Trophoblast cell (in vitro differentiated cells and primary cell): ENCODE data around the gene PXK.
A peak's percentile ranks its signal among the peaks of the same experiment; 100 is the strongest.

Experiments
- DNase-seq, 2 donors: peaks; one replicate each; pipeline ENCODE4 v3.0.0-alpha.2; 2016
- H2AFZ ChIP-seq: 2 replicates; pipeline ENCODE4 v1.6.1; 2013; ENCODE audit warnings: low read length, moderate library complexity, mild to moderate bottlenecking; ENCODE audit not compliant: insufficient read depth, poor library complexity
- H2AK5ac ChIP-seq: 2 replicates; pipeline ENCODE4 v1.6.1; 2013; ENCODE audit warnings: mild to moderate bottlenecking, low read length
- H2BK120ac ChIP-seq: 2 replicates; pipeline ENCODE4 v1.6.1; 2013; ENCODE audit warnings: low read length, mild to moderate bottlenecking, moderate library complexity; ENCODE audit not compliant: insufficient read depth, poor library complexity
- H2BK12ac ChIP-seq: 2 replicates; pipeline ENCODE4 v1.6.1; 2013; ENCODE audit warnings: mild to moderate bottlenecking, low read length, moderate library complexity
- H2BK5ac ChIP-seq: 2 replicates; pipeline ENCODE4 v1.6.1; 2013; ENCODE audit warnings: low read length, low read depth, moderate library complexity, mild to moderate bottlenecking; ENCODE audit not compliant: poor library complexity
- H3K14ac ChIP-seq: 2 replicates; pipeline ENCODE4 v1.6.1; 2013; ENCODE audit warnings: mild to moderate bottlenecking, low read length
- H3K18ac ChIP-seq: 2 replicates; pipeline ENCODE4 v1.6.1; 2013; ENCODE audit warnings: mild to moderate bottlenecking, low read length
- H3K23ac ChIP-seq: 2 replicates; pipeline ENCODE4 v1.6.1; 2013; ENCODE audit warnings: low read length
- H3K27ac ChIP-seq: 2 replicates; pipeline ENCODE4 v1.5.1; 2013; ENCODE audit warnings: low read depth, mild to moderate bottlenecking, inconsistent platforms, low read length, moderate library complexity
- H3K27me3 ChIP-seq: 2 replicates; pipeline ENCODE4 v1.6.1; 2013; ENCODE audit warnings: inconsistent platforms, mild to moderate bottlenecking, low read length, moderate library complexity; ENCODE audit not compliant: insufficient read depth
- H3K36me3 ChIP-seq, 2 experiments: 1 replicate in 1 of 2; 2 replicates in 1 of 2; pipeline ENCODE4 v1.6.1; 2013; ENCODE audit warnings: low read length in 2 of 2, mild to moderate bottlenecking in 2 of 2, moderate library complexity in 1 of 2; ENCODE audit not compliant: insufficient read depth in 2 of 2, control insufficient read depth in 1 of 2
- H3K4ac ChIP-seq: 2 replicates; pipeline ENCODE4 v1.6.1; 2013; ENCODE audit warnings: low read depth, mild to moderate bottlenecking, low read length, moderate library complexity
- H3K4me1 ChIP-seq, 2 experiments: 1 replicate in 1 of 2; 2 replicates in 1 of 2; pipeline ENCODE4 v1.6.1; 2013; ENCODE audit warnings: low read length in 2 of 2, mild to moderate bottlenecking in 2 of 2, moderate library complexity in 1 of 2; ENCODE audit not compliant: insufficient read depth in 2 of 2, control insufficient read depth in 1 of 2
- H3K4me2 ChIP-seq: 2 replicates; pipeline ENCODE4 v1.6.1; 2013; ENCODE audit warnings: inconsistent platforms, mild to moderate bottlenecking, low read length, moderate library complexity
- H3K4me3 ChIP-seq: 2 replicates; pipeline ENCODE4 v1.5.1; 2013; ENCODE audit warnings: mild to moderate bottlenecking, low read depth, low read length, inconsistent platforms
- H3K79me1 ChIP-seq: one replicate; pipeline ENCODE4 v1.6.1; 2013; ENCODE audit warnings: low read length
- H3K79me2 ChIP-seq: 2 replicates; pipeline ENCODE4 v1.6.1; 2013; ENCODE audit warnings: low read length, mild to moderate bottlenecking; ENCODE audit not compliant: control insufficient read depth, insufficient read depth, poor library complexity
- H3K9ac ChIP-seq: 2 replicates; pipeline ENCODE4 v1.6.1; 2013; ENCODE audit warnings: mild to moderate bottlenecking, low read length
- H3K9me3 ChIP-seq: 2 replicates; pipeline ENCODE4 v1.6.1; 2013; ENCODE audit warnings: low read depth, mild to moderate bottlenecking, control low read depth, inconsistent platforms, low read length; ENCODE audit not compliant: insufficient read depth
- H4K12ac ChIP-seq: 2 replicates; pipeline ENCODE4 v1.6.1; 2013; ENCODE audit warnings: low read depth, mild to moderate bottlenecking, low read length, moderate library complexity
- H4K8ac ChIP-seq: 2 replicates; pipeline ENCODE4 v1.6.1; 2013; ENCODE audit warnings: low read depth, mild to moderate bottlenecking, low read length, moderate library complexity
- H4K91ac ChIP-seq: one replicate; pipeline ENCODE4 v1.6.1; 2013; ENCODE audit warnings: low read depth, mild to moderate bottlenecking, low read length, moderate library complexity
- WGBS: extraction: QIAGEN DNeasy Blood & Tissue Kit; methylation state at CpG from one replicate; pipeline ENCODE4 v1.1.7; 2013; ENCODE audit warnings: missing lambda C conversion rate; ENCODE audit not compliant: insufficient read length, insufficient coverage; ENCODE audit errors: extremely low coverage; 5-methylcytosine and 5-hydroxymethylcytosine counted together

PXK gene

DNA sequence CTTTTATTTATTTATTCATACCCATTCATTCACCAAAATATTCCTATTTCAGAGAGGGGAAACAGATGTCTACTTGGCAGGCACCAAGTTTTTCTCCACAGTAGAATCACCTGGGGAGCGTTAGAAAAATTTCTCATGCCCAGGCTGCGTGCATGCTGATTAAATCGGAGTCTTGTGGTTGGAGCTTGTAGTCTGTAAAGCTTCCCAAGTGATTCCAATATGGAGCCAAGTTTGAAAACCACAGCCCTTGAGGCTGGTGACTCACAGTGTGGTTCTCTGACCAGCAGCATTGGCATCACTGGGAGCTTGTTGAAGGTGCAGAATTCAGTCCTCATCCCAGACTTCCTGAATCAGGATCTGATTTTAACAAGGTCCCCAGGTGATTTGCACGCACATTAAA lies 51.2 kb downstream of the PXK start:
- Histone ChIP-seq H3K4me2 (no peak overlapping the region), H4K8ac (no peak overlapping the region), H2BK12ac (no peak overlapping the region), H2BK120ac (no peak overlapping the region), H3K9ac (no peak overlapping the region), H2BK5ac (no peak overlapping the region), H3K4me3 (no peak overlapping the region), H4K91ac (no peak overlapping the region), H3K27ac (no peak overlapping the region), H3K27me3 (no peaks in the 10 kb centered on the region), H3K18ac (no peak overlapping the region), H3K9me3 (no peaks in the 10 kb centered on the region), H4K12ac (no peak overlapping the region), H3K23ac (no peak overlapping the region), H3K4me1 (peaks cover 11 to 21% of the 10 kb centered on the region in 2 experiments), H2AK5ac (no peak overlapping the region), H2AFZ (no peak overlapping the region), H3K36me3 (no peaks in the 10 kb centered on the region), H3K79me1 (peaks cover 7% of the 10 kb centered on the region), H3K14ac (no peak overlapping the region), H3K79me2 (no peaks in the 10 kb centered on the region), H3K4ac (no peak overlapping the region)
- DNase-seq = peak; percentile 8 to 66
- WGBS = no CpG with 5 or more reads among the region's 4 CpGs

GRCh38 chr3:58384381-58385090 lies 51.8 kb downstream of the PXK start:
- H3K4ac ChIP-seq = no peak overlapping the region
- no peak overlapping the region for H4K12ac ChIP-seq
- H4K91ac ChIP-seq = no peak overlapping the region
- no peak overlapping the region for H3K23ac ChIP-seq
- no peaks in the 10 kb centered on the region for H3K36me3 ChIP-seq
- H3K9me3 ChIP-seq = no peaks in the 10 kb centered on the region
- WGBS = no CpG with 5 or more reads among the region's 3 CpGs
- H3K27me3 ChIP-seq = no peaks in the 10 kb centered on the region
- peaks cover 7% of the 10 kb centered on the region for H3K79me1 ChIP-seq
- H2AK5ac ChIP-seq = no peak overlapping the region
- no peak overlapping the region for H3K9ac ChIP-seq
- no peak overlapping the region for H3K4me2 ChIP-seq
- H2BK5ac ChIP-seq = no peak overlapping the region
- no peak overlapping the region for H2AFZ ChIP-seq
- H3K4me3 ChIP-seq = no peak overlapping the region
- no peaks in the 10 kb centered on the region for H3K79me2 ChIP-seq
- H4K8ac ChIP-seq = no peak overlapping the region
- H3K27ac ChIP-seq = no peak overlapping the region
- peaks cover 11 to 21% of the 10 kb centered on the region in 2 experiments for H3K4me1 ChIP-seq
- no peak overlapping the region for H2BK12ac ChIP-seq
- no peak overlapping the region for H2BK120ac ChIP-seq
- DNase-seq = no peak
- no peak overlapping the region for H3K18ac ChIP-seq
- H3K14ac ChIP-seq = no peak overlapping the region

DNA sequence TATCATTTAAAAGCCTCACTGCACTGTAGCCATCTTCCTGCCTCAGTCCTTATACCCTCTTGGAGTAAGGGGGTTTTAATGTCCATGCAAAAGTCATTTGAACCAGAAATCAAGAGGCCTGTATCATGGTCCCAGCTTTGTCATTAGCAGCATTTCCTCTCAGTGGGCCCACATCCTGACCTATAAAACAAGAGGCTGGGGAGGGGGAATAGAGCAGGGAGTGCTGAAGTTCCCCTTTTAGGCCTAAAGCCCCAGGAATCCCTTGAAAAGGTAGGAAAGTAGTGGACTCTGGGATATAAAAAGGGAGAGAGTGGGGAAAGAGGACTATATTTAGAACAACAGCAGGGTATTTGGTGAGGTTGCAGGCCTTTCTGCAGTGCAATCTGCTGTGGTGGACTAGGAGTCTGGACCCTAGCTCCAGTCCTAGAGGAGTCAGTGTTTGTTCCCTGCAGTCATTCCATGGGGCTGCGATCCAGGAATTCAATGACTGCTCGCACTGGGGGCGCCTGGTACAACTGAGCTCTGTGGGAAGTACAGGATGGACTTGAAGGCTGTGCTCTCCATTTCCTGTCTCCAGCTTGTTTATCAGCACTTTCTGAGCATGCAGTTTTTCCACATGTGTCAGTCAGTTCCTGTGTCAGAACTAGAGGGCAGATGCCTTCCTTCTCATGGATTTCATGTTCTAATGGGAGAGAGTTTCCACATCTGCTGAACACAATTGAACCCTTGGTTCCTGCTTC lies 54.1 kb downstream of the PXK start:
- Histone ChIP-seq H3K4me1 (peaks cover 11 to 21% of the 10 kb centered on the region in 2 experiments), H3K4me3 (no peak overlapping the region), H2AFZ (no peak overlapping the region), H3K14ac (no peak overlapping the region), H3K4ac (no peak overlapping the region), H3K9me3 (no peaks in the 10 kb centered on the region), H2BK120ac (no peak overlapping the region), H4K12ac (no peak overlapping the region), H3K18ac (no peak overlapping the region), H3K79me1 (peaks cover 7% of the 10 kb centered on the region), H2BK12ac (no peak overlapping the region), H3K4me2 (no peak overlapping the region), H3K27me3 (no peaks in the 10 kb centered on the region), H3K36me3 (no peaks in the 10 kb centered on the region), H4K8ac (no peak overlapping the region), H3K23ac (no peak overlapping the region), H3K27ac (peak overlapping the region; percentile 56), H4K91ac (no peak overlapping the region), H3K9ac (no peak overlapping the region), H2AK5ac (no peak overlapping the region), H3K79me2 (no peaks in the 10 kb centered on the region), H2BK5ac (peak overlapping the region; percentile 38)
- no peak for DNase-seq
- no CpG with 5 or more reads among the region's 3 CpGs for WGBS

- Histone ChIP-seq H3K27ac (no peak overlapping the region), H2BK5ac (peak overlapping the region; percentile 9), H3K18ac (peak overlapping the region; percentile 46), H3K14ac (peak overlapping the region; percentile 71), H4K91ac (peak overlapping the region; percentile 70), H3K9ac (no peak overlapping the region), H2BK120ac (peak overlapping the region; percentile 61), H2AFZ (no peak overlapping the region), H3K4me2 (no peak overlapping the region), H4K8ac (peak overlapping the region; percentile 34), H2BK12ac (peak overlapping the region; percentile 90), H3K27me3 (no peaks in the 10 kb centered on the region), H2AK5ac (peak overlapping the region; percentile 67), H4K12ac (no peak overlapping the region), H3K4me3 (no peak overlapping the region), H3K9me3 (no peaks in the 10 kb centered on the region), H3K36me3 (no peaks in the 10 kb centered on the region), H3K4ac (peak overlapping the region; percentile 33), H3K4me1 (peaks cover 11 to 21% of the 10 kb centered on the region in 2 experiments), H3K79me1 (peaks cover 7% of the 10 kb centered on the region), H3K79me2 (no peaks in the 10 kb centered on the region), H3K23ac (no peak overlapping the region)
- WGBS = no CpG with 5 or more reads among the region's 6 CpGs
- no peak for DNase-seq
Measured at GRCh38 chr3:58387650-58388546, 55.2 kb downstream of the PXK start.
